HG03064 (cell line): ENCODE results near the gene VCX3B.
"Not testable (repeated sequence)": the region's sequence is repeated elsewhere in the genome, so short reads cannot be mapped to it uniquely, and the experiment has no call there.

Experiments
- ATAC-seq: cut with Tn5 transposase; IDR thresholded peaks from one replicate; pipeline ENCODE4 v1.9.1; 2021; ENCODE audit warnings: low read depth; ENCODE audit not compliant: unreplicated experiment

Gene VCX3B

GRCh38 chrX:8464530-8464929 lies at the start of gene VCX3B:
Gene VCX3B (plus strand): TSS chrX:8464830. CDS start chrX:8465451, 621 bp downstream.
- ATAC-seq: not testable (repeated sequence)

DNA sequence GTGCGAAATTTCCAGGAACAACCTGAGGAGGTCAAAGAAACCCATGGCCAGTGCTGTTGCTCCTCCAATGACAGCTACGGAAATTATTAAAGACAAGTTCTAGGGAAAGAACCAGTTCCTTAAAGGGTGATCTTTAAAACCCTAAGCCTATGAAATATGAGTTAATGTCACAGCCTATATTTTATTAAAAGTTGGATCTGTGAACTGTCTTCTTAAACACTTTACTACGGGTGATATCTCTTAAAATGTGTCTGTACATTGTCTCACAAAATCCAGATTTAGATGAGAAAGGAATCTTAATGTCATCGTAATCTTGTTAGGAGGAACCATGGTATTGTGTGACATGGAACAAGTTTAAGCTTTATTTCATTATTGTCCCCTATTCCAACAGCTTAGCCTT lies 46.3 kb upstream of the VCX3B start:
- ATAC-seq: no peak

DNA sequence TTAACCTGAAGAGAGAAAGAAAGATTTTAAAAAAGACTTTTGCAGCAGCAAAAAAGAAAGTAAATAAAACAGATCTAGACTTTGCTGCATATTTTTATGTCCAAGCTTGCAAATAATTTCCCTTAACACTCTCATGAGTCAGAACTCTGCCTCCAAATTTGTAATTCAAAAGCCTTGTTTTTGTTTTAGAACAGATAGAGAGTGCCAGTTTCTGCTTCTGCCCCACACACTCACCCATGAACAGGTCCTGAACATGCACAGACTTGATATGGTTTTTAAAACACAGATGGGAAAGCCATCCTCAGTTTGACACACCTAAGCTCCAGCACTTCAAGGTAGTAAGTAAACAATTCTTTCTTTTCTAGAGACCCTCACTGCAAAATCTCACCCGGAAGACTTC lies 39.7 kb upstream of the VCX3B start:
- no peak for ATAC-seq

- no peak for ATAC-seq
Measured at GRCh38 chrX:8429692-8430249, 34.9 kb upstream of the VCX3B start.

DNA sequence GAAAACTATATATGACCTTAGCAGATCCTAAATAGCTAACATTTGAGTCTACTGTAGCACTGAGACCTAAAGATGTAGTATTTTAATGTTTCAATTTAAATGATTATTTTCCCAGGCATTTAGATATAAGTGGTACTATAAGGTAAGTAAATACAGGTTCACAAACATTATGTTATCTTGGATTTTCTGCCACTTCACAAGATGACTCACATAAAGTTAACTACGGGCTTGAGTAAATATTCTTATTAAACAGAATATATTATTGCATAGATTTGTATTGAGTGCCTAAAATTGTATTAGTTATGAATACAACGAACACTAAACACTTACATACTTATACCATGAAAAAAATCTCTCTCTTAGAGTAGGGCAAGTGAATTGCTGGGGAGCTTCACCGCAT lies 34.2 kb upstream of the VCX3B start:
- no peak for ATAC-seq

- ATAC-seq: no peak
Measured at GRCh38 chrX:8432396-8432795, 32.2 kb upstream of the VCX3B start.

GRCh38 chrX:8433109-8434062 lies 31.2 kb upstream of the VCX3B start:
- no peak for ATAC-seq

DNA sequence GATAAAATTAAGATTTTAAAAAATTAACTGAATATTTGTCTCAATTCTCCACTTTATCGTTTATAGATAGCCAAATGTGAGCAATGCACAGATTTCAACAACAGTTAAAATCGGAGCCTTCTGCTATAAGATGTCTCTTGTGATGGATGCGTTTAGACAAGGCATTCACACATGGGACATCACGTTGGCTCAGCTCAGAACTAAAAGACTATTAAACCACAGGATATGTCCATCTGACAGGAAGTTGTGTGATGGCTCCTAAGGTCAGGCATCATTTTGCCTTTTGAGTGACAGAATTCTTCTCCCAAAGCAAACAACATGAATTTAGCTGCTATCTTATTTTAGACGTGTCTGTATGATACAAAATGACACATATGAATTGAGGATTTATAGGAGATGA lies 17.3 kb upstream of the VCX3B start:
- no peak for ATAC-seq

DNA sequence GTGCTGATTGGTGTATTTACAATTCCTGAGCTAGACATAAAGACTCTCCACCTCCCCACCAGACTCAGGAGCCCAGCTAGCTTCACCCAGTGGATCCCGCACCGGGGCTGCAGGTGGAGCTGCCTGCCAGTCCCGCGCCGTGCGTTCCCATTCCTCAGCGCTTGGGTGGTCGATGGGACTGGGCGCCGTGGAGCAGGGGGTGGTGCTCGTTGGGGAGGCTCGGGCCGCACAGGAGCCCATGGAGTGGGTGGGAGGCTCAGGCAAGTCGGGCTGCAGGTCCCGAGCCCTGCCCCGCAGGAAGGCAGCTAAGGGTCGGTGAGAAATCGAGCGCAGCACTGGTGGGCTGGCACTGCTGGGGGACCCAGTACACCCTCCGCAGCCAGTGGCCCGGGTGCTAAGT lies 12.3 kb upstream of the VCX3B start:
- ATAC-seq: not testable (repeated sequence)

DNA sequence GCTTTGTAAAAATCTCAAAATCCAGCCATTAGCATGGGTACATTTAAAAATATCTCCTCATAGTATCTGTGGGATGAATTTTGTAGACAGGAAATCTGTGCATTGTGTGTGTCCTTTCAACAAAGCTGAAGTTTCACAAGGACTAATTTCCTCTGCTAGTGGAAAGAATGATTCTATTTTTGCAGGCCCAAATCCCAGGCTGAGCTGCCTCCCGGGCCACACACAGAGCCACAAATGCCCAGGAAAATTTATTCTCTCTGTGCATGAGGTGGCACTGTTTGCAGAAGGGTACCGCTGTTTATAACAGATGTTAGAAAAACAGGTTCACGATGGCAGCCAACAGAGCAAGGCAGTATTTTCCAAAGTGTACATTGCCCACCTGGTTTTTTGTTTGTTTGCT lies 11.0 kb upstream of the VCX3B start:
- ATAC-seq: no peak

DNA sequence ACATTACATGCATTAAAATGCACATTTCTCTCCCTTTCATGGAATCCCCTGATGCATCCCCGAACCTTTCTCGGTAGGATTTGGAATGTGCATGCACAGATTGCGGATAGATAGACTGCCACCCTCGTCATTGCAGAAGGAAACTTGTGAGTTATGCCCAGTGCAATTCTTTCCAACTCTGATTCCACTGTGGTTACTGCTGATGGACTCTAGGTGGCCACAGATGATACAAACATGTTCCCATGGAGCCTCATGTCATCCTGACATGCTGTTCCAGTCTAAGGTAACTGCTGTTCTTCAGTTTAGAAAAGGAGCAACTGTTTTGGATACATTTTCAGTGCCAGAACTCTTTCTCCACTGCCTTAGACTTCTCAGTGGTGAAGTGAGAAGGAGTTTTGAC lies 9.1 kb upstream of the VCX3B start:
- no peak for ATAC-seq

DNA sequence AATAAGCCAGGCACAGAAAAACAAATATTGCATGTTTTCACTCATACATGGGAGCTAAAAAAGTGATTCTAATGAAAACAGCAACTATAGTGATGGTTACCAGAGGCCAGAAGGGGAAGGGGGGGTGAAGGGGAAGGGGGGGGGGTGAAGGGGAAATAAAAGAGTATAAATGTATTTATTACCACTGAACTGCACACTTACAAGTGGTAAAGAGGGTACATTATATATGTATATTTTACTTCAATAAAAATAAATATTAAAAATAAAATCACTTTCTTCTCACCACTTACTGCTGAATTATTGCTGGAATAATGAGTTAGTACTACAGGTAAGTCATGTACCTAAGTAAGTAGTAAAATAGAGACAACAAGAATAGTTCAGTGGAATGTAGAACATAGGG lies 2.1 kb upstream of the VCX3B start:
- ATAC-seq: no peak

GRCh38 chrX:8484360-8484949 lies 19.8 kb downstream of the VCX3B start:
- ATAC-seq: no peak

GRCh38 chrX:8495036-8495435 lies 30.4 kb downstream of the VCX3B start:
- ATAC-seq: not testable (repeated sequence)

DNA sequence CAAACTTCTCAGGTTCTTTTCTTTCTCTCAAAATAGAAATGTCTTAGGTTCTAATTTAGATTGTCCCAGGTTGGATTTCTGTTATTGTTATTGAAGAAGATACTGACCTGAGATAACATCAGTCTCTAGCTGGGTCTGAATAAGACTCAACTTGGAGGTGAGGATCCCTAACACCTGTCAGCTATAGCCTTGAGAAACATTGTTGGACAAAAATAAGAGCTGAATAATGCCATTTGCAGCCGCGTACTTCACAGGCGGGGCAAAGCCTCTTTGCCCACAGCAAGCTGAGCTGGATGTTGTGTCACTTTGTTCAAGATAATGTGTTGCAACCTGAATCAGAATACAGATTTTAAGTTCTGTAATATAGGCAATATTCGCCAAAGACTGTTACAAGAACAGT lies 35.6 kb downstream of the VCX3B start:
- ATAC-seq: no peak

GRCh38 chrX:8502101-8502500 lies 37.5 kb downstream of the VCX3B start:
- not testable (repeated sequence) for ATAC-seq

DNA sequence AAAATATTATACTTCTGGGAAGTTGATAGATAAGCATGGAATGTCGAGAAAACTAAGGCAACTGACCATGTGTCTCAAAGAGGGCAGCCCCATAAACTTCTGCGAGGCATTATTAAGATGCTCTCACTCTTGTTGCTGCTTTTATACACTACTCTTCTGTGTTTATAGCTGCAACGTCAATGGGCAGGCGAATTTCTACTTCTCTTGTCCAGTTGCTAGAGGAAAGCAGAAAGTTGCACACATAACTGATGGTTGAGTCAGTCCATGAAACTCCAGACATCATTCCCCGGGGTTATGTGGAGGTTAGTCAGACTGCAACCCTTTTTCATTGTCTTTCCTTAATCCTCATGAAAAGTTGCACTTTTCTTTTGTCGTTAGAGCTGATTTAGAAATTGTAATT lies 39.8 kb downstream of the VCX3B start:
- no peak for ATAC-seq
